IMR-90 (cell line): Measurements from ENCODE around the gene PACC1. TPM values are rescaled to one million over a fixed set of nuclear protein-coding genes. Genes with fewer than 3 reads are reported as not detected.
A peak's percentile ranks its signal among the peaks of the same experiment; 100 is the strongest.

Experiments used
- ATAC-seq: fragments of 200-7000 bp; cut with Tn5 transposase; 2 replicates; pipeline ENCODE4 v1.9.1; 2020; ENCODE audit warnings: low read depth, mild to moderate bottlenecking, moderate library complexity
- BruUV-seq: library from RNA; stranded (reverse); fragments of 400-500 nt; replicated peaks from 2 replicates; lab custom pipeline; 2021; lab: Mats Ljungman, UMichigan
- CTCF ChIA-PET: fragments of 300-600 bp; formaldehyde crosslinking; extraction: SDS; loops from one replicate; lab custom pipeline; 2021; ENCODE audit warnings: antibody characterized with exemption; lab: Yijun Ruan, JAX
- POLR2A ChIA-PET: fragments of 300-600 bp; sonication (Branson Sonifier 250); formaldehyde crosslinking; loops from one replicate; lab custom pipeline; 2022; ENCODE audit warnings: antibody characterized with exemption; ENCODE audit not compliant: unreplicated experiment; lab: Charles Lee
- DNase-seq: peaks from one replicate; pipeline ENCODE4 v3.0.0; 2013
- H2AFZ ChIP-seq: replicated peaks from 2 replicates; pipeline ENCODE3; 2013; ENCODE audit warnings: low read length, mild to moderate bottlenecking; ENCODE audit not compliant: poor library complexity
- H2AK5ac ChIP-seq: 2 replicates; pipeline ENCODE4 v1.6.1; 2013; ENCODE audit warnings: low read depth, low read length, inconsistent platforms
- H2AK9ac ChIP-seq: replicated peaks from 2 replicates; pipeline ENCODE3; 2013; ENCODE audit warnings: mild to moderate bottlenecking, low read depth, low read length, moderate library complexity; ENCODE audit not compliant: poor library complexity
- H2BK120ac ChIP-seq: 2 replicates; pipeline ENCODE4 v1.6.1; 2013; ENCODE audit warnings: low read depth, low read length, inconsistent platforms
- H2BK15ac ChIP-seq: 3 replicates; pipeline ENCODE4 v1.6.1; 2013; ENCODE audit warnings: low read depth, low read length, inconsistent platforms
- H2BK20ac ChIP-seq: 2 replicates; pipeline ENCODE4 v1.6.1; 2013; ENCODE audit warnings: low read depth, mild to moderate bottlenecking, inconsistent platforms, low read length, moderate library complexity
- H2BK5ac ChIP-seq: 2 replicates; pipeline ENCODE4 v1.6.1; 2013; ENCODE audit warnings: mild to moderate bottlenecking, low read depth, low read length, inconsistent platforms; ENCODE audit not compliant: poor library complexity, severe bottlenecking
- H3K14ac ChIP-seq: replicated peaks from 2 replicates; pipeline ENCODE4 v1.6.1; 2013; ENCODE audit warnings: low read depth, low read length, inconsistent platforms
- H3K18ac ChIP-seq: 2 replicates; pipeline ENCODE4 v1.6.1; 2013; ENCODE audit warnings: low read depth, low read length, control low read depth
- H3K23ac ChIP-seq: 2 replicates; pipeline ENCODE4 v1.6.1; 2013; ENCODE audit warnings: low read depth, low read length, inconsistent platforms
- H3K27ac ChIP-seq: 2 replicates; pipeline ENCODE4 v1.5.1; 2013; ENCODE audit warnings: mild to moderate bottlenecking, control low read depth, low read length; ENCODE audit not compliant: insufficient read depth
- H3K27me3 ChIP-seq: 2 replicates; pipeline ENCODE4 v1.6.1; 2013; ENCODE audit warnings: low read length; ENCODE audit not compliant: control insufficient read depth, insufficient read depth
- H3K36me3 ChIP-seq: 2 replicates; pipeline ENCODE4 v1.6.1; 2013; ENCODE audit warnings: low read length, mixed read lengths; ENCODE audit not compliant: control insufficient read depth, insufficient read depth
- H3K4ac ChIP-seq: 2 replicates; pipeline ENCODE4 v1.6.1; 2013; ENCODE audit warnings: low read depth, low read length, inconsistent platforms
- H3K4me1 ChIP-seq: 2 replicates; pipeline ENCODE4 v1.6.1; 2013; ENCODE audit warnings: low read length, mixed read lengths; ENCODE audit not compliant: control insufficient read depth, insufficient read depth
- H3K4me2 ChIP-seq: 2 replicates; pipeline ENCODE4 v1.6.1; 2013; ENCODE audit warnings: low read depth, mild to moderate bottlenecking, control low read depth, low read length, moderate library complexity
- H3K4me3 ChIP-seq: 2 replicates; pipeline ENCODE4 v1.5.1; 2013; ENCODE audit warnings: low read depth, mild to moderate bottlenecking, control low read depth, low read length, moderate library complexity; ENCODE audit not compliant: insufficient read depth
- H3K56ac ChIP-seq: 2 replicates; pipeline ENCODE4 v1.6.1; 2013; ENCODE audit warnings: low read length, inconsistent platforms; ENCODE audit not compliant: insufficient read depth; ENCODE audit errors: extremely low read depth
- H3K79me1 ChIP-seq, 2 experiments: 2 replicates each; pipeline ENCODE4 v1.6.1; 2013; ENCODE audit warnings: low read length in 2 of 2, inconsistent platforms in 1 of 2, low read depth in 1 of 2
- H3K9ac ChIP-seq: 2 replicates; pipeline ENCODE4 v1.6.1; 2013; ENCODE audit warnings: low read depth, low read length, control low read depth
- H3K9me1 ChIP-seq: 2 replicates; pipeline ENCODE4 v1.6.1; 2013; ENCODE audit warnings: low read length, inconsistent platforms; ENCODE audit not compliant: insufficient read depth
- H3K9me3 ChIP-seq: 2 replicates; pipeline ENCODE4 v1.6.1; 2013; ENCODE audit warnings: low read length; ENCODE audit not compliant: control insufficient read depth, insufficient read depth
- H4K20me1 ChIP-seq: 2 replicates; pipeline ENCODE4 v1.6.1; 2013; ENCODE audit warnings: low read length, inconsistent platforms; ENCODE audit not compliant: insufficient read depth
- H4K5ac ChIP-seq: 2 replicates; pipeline ENCODE4 v1.6.1; 2013; ENCODE audit warnings: mild to moderate bottlenecking, low read depth, low read length, control low read depth
- H4K8ac ChIP-seq, 2 experiments: 2 replicates each; pipeline ENCODE4 v1.6.1; 2013; ENCODE audit warnings: low read depth in 2 of 2, low read length in 2 of 2, control low read depth in 1 of 2, inconsistent platforms in 1 of 2
- H4K91ac ChIP-seq: 2 replicates; pipeline ENCODE4 v1.6.1; 2013; ENCODE audit warnings: low read depth, low read length, inconsistent platforms; ENCODE audit not compliant: insufficient read depth
- BHLHE40 ChIP-seq: fragments of 150-350 bp; IDR thresholded peaks from 2 replicates; pipeline ENCODE4 v1.6.1; 2016; ENCODE audit warnings: mild to moderate bottlenecking, low read depth, low read length
- CEBPB ChIP-seq: IDR thresholded peaks from 2 replicates; pipeline ENCODE4 v1.6.1; 2012; ENCODE audit warnings: low read depth, low read length, improper control_type of control experiment
- CHD1 ChIP-seq: IDR thresholded peaks from 2 replicates; pipeline ENCODE4 v1.6.1; 2012; ENCODE audit warnings: low read depth, low read length, improper control_type of control experiment
- CTCF ChIP-seq: conservative IDR thresholded peaks from 2 replicates; pipeline ENCODE4 v1.5.1; 2012; ENCODE audit warnings: mild to moderate bottlenecking, low read depth, low read length, improper control_type of control experiment
- ELK1 ChIP-seq: fragments of 150-350 bp; IDR thresholded peaks from 2 replicates; pipeline ENCODE4 v1.6.1; 2016; ENCODE audit warnings: low read depth, mild to moderate bottlenecking, low read length, moderate library complexity, borderline replicate concordance
- FOS ChIP-seq: fragments of 150-350 bp; IDR thresholded peaks from 2 replicates; pipeline ENCODE4 v1.6.1; 2016; ENCODE audit warnings: low read depth, low read length
- MAFK ChIP-seq: IDR thresholded peaks from 2 replicates; pipeline ENCODE4 v1.6.1; 2012; ENCODE audit warnings: low read depth, low read length, improper control_type of control experiment
- MAZ ChIP-seq: IDR thresholded peaks from 2 replicates; pipeline ENCODE4 v1.6.1; 2012; ENCODE audit warnings: low read depth, mild to moderate bottlenecking, low read length, improper control_type of control experiment, moderate library complexity, borderline replicate concordance
- MXI1 ChIP-seq: IDR thresholded peaks from 2 replicates; pipeline ENCODE4 v1.6.1; 2012; ENCODE audit warnings: low read depth, mild to moderate bottlenecking, low read length, moderate library complexity, borderline replicate concordance
- NFE2L2 ChIP-seq: fragments of 150-350 bp; IDR thresholded peaks from 2 replicates; pipeline ENCODE4 v1.6.1; 2016; ENCODE audit warnings: low read depth, mild to moderate bottlenecking, low read length
- POLR2A ChIP-seq: IDR thresholded peaks from 2 replicates; pipeline ENCODE4 v1.6.1; 2012; ENCODE audit warnings: mild to moderate bottlenecking, low read depth, low read length
- RAD21 ChIP-seq: IDR thresholded peaks from 2 replicates; pipeline ENCODE4 v1.6.1; 2012; ENCODE audit warnings: low read length, improper control_type of control experiment
- RCOR1 ChIP-seq: IDR thresholded peaks from 2 replicates; pipeline ENCODE4 v1.6.1; 2012; ENCODE audit warnings: mild to moderate bottlenecking, low read length, improper control_type of control experiment; ENCODE audit not compliant: insufficient replicate concordance
- RFX5 ChIP-seq: IDR thresholded peaks from 2 replicates; pipeline ENCODE4 v1.8.0; 2012; ENCODE audit warnings: low read depth, mild to moderate bottlenecking, low read length, moderate library complexity
- SMC3 ChIP-seq: fragments of 150-350 bp; IDR thresholded peaks from 2 replicates; pipeline ENCODE4 v1.6.1; 2016; ENCODE audit warnings: low read depth, mild to moderate bottlenecking, antibody characterized with exemption, low read length, moderate library complexity
- USF2 ChIP-seq: fragments of 150-350 bp; IDR thresholded peaks from 2 replicates; pipeline ENCODE4 v1.6.1; 2017; ENCODE audit warnings: mild to moderate bottlenecking, antibody characterized with exemption, low read length, low read depth
- WGBS, 2 experiments: methylation state at CpG; one replicate each; pipeline versions ENCODE4 v1.1.5 to v1.1.7; 2013; ENCODE audit warnings: missing lambda C conversion rate in 2 of 2; ENCODE audit not compliant: insufficient read length in 1 of 2; ENCODE audit errors: extremely low coverage in 2 of 2; 5-methylcytosine and 5-hydroxymethylcytosine counted together
- dilution Hi-C: fragments of 300-500 bp; cut with HindIII; formaldehyde crosslinking; loops from one replicate; pipeline ENCODE4 v1.14.3; 2018; ENCODE audit warnings: low sequenced_read_pairs; ENCODE audit not compliant: unreplicated experiment
- in situ Hi-C: fragments of 300-500 bp; cut with MboI; formaldehyde crosslinking; loops from 3 replicates; pipeline ENCODE4 v1.14.3; 2019; ENCODE audit warnings: low sequenced_read_pairs, inconsistent platforms, mixed read lengths
- intact Hi-C: fragments of 100-400 bp; cut with micrococcal nuclease; formaldehyde crosslinking; loops from 2 replicates; pipeline ENCODE4 v1.10.0; 2022
- polyA plus RNA-seq, 3 experiments: library from polyadenylated mRNA; depleted of rRNA; stranded (reverse); fragments of >200 nt; gene quantifications; 2 replicates each; pipeline ENCODE4 v1.2.3, GENCODE V29; 2012; ENCODE audit warnings: low replicate concordance in 1 of 3
- total RNA-seq: library from RNA; depleted of rRNA; stranded (reverse); fragments of >200 nt; gene quantifications from 2 replicates; pipeline ENCODE4 v1.2.3, GENCODE V29; 2012

The PACC1 gene
- total and polyA plus RNA-seq, 2 of the 4 experiments (the other 2 are of a cell fraction): 8.6 to 13.4 TPM

GRCh38 chr1:212381397-212382035 is 33.2 kb downstream of the PACC1 start:
- no peak overlapping the region for H2AK5ac ChIP-seq
- H3K4me3 ChIP-seq: no peak overlapping the region
- no peak overlapping the region; the same call in 1 of the 2 replicates for H3K23ac ChIP-seq
- WGBS, 2 experiments: no CpG with 5 or more reads among the region's 4 CpGs
- DNase-seq (no peak), ATAC-seq (no peak)
- no peaks in the 10 kb centered on the region for H3K4me1 ChIP-seq
- no TSS peak for BruUV-seq
- no peak overlapping the region for H3K4me2 ChIP-seq
- H4K91ac ChIP-seq: no peak overlapping the region
- ChIA-PET CTCF (no interaction called here), POLR2A (no interaction called here)
- TF ChIP-seq POLR2A (no peak), RFX5 (no peak), NFE2L2 (no peak), BHLHE40 (no peak), RAD21 (no peak), MAFK (no peak), CEBPB (no peak), ELK1 (no peak), CTCF (no peak), MXI1 (no peak), USF2 (no peak), CHD1 (no peak), RCOR1 (no peak), MAZ (no peak), SMC3 (no peak), FOS (no peak)
- H4K8ac ChIP-seq: no peak overlapping the region
- in situ Hi-C loops: no loop called here
- H3K27ac ChIP-seq: no peak overlapping the region
- H3K79me1 ChIP-seq: no peaks in the 10 kb centered on the region
- no peak overlapping the region for H2BK20ac ChIP-seq
- H4K20me1 ChIP-seq: no peaks in the 10 kb centered on the region
- dilution Hi-C loops: no loop called here
- H3K9me1 ChIP-seq: peaks cover 16% of the 10 kb centered on the region; the same call in 1 of the 2 replicates
- no peak overlapping the region for H3K14ac ChIP-seq
- no peak overlapping the region for H2AFZ ChIP-seq
- no peak overlapping the region for H3K9ac ChIP-seq
- no peak overlapping the region for H2AK9ac ChIP-seq
- peaks cover 37% of the 10 kb centered on the region for H3K36me3 ChIP-seq
- H3K27me3 ChIP-seq: no peaks in the 10 kb centered on the region
- peak overlapping the region; percentile 23 for H2BK5ac ChIP-seq
- no peak overlapping the region for H2BK15ac ChIP-seq
- H3K18ac ChIP-seq: no peak overlapping the region
- no peak overlapping the region for H2BK120ac ChIP-seq
- no peak overlapping the region for H4K5ac ChIP-seq
- no peak overlapping the region for H3K4ac ChIP-seq
- H3K56ac ChIP-seq: no peak overlapping the region
- H3K9me3 ChIP-seq: no peaks in the 10 kb centered on the region
- intact Hi-C loops: no loop called here
